NK-92 (cell line): Measurements from ENCODE around the gene PPA1.
"Not testable (repeated sequence)": the region's sequence is repeated elsewhere in the genome, so short reads cannot be mapped to it uniquely, and the experiment has no call there.

Experiments
- DNase-seq: peaks from one replicate; lab custom pipeline; 2025; ENCODE audit not compliant: unreplicated experiment; lab: John Stamatoyannopoulos, UW

Gene PPA1

GRCh38 chr10:70222340-70222794 is 10.9 kb downstream of the PPA1 start:
- no peak for DNase-seq

GRCh38 chr10:70221030-70221429 is 12.2 kb downstream of the PPA1 start:
- DNase-seq, result no peak

GRCh38 chr10:70212879-70213278 is 20.4 kb downstream of the PPA1 start:
- no peak for DNase-seq

- no peak for DNase-seq
Observed at GRCh38 chr10:70212277-70212676, 21.0 kb downstream of the PPA1 start.

- no peak for DNase-seq
Observed at GRCh38 chr10:70206762-70207161, 26.5 kb downstream of the PPA1 start.

GRCh38 chr10:70201105-70201504 is 32.1 kb downstream of the PPA1 start:
- no peak for DNase-seq

GRCh38 chr10:70198696-70199466 is 34.3 kb downstream of the PPA1 start:
- no peak for DNase-seq

GRCh38 chr10:70197235-70197945 is 35.8 kb downstream of the PPA1 start:
- DNase-seq, result no peak

- no peak for DNase-seq
Observed at GRCh38 chr10:70193391-70193844, 39.8 kb downstream of the PPA1 start.

GRCh38 chr10:70192326-70192968 is 40.8 kb downstream of the PPA1 start:
- DNase-seq, result no peak

GRCh38 chr10:70191972-70192305 is 41.3 kb downstream of the PPA1 start:
- no peak for DNase-seq

GRCh38 chr10:70191161-70191971 is 41.9 kb downstream of the PPA1 start:
- no peak for DNase-seq

GRCh38 chr10:70190581-70190980 is 42.6 kb downstream of the PPA1 start:
- no peak for DNase-seq

GRCh38 chr10:70190102-70190501 is 43.1 kb downstream of the PPA1 start:
- DNase-seq, result no peak

GRCh38 chr10:70188768-70189167 is 44.5 kb downstream of the PPA1 start:
- no peak for DNase-seq

- no peak for DNase-seq
Observed at GRCh38 chr10:70186571-70186970, 46.7 kb downstream of the PPA1 start.

GRCh38 chr10:70186090-70186489 is 47.1 kb downstream of the PPA1 start:
- DNase-seq, result no peak

- DNase-seq, result no peak
Observed at GRCh38 chr10:70183304-70183703, 49.9 kb downstream of the PPA1 start.

- not testable (repeated sequence) for DNase-seq
Observed at GRCh38 chr10:70179209-70179608, 54.0 kb downstream of the PPA1 start.

GRCh38 chr10:70178139-70178725 is 55.0 kb downstream of the PPA1 start:
- DNase-seq, result no peak

GRCh38 chr10:70176441-70176840 is 56.8 kb downstream of the PPA1 start:
- DNase-seq, result no peak
